Mucosa of rectum (tissue), 2 donors: ENCODE measurements around the gene RPS16.

Experiments used
- H3K27ac ChIP-seq, 2 donors: one replicate each; pipeline ENCODE4 v1.7.0; 2013; ENCODE audit warnings: inconsistent platforms in 2 of 2, low read depth in 2 of 2, low read length in 2 of 2
- H3K27me3 ChIP-seq, 2 donors: one replicate each; pipeline ENCODE4 v1.7.0; 2013; ENCODE audit warnings: low read length in 2 of 2; ENCODE audit not compliant: control insufficient read depth in 2 of 2, insufficient read depth in 2 of 2
- H3K36me3 ChIP-seq, 2 donors: one replicate each; pipeline ENCODE4 v1.7.0; 2013; ENCODE audit warnings: low read length in 2 of 2; ENCODE audit not compliant: control insufficient read depth in 2 of 2, insufficient read depth in 2 of 2
- H3K4me1 ChIP-seq, 2 donors: one replicate each; pipeline ENCODE4 v1.7.0; 2013; ENCODE audit warnings: low read length in 2 of 2, mild to moderate bottlenecking in 1 of 2; ENCODE audit not compliant: control insufficient read depth in 2 of 2, insufficient read depth in 2 of 2
- H3K4me3 ChIP-seq, 2 donors: one replicate each; pipeline ENCODE4 v1.7.0; 2013; ENCODE audit warnings: low read length in 2 of 2
- H3K9ac ChIP-seq, 2 donors: one replicate each; pipeline ENCODE4 v1.7.0; 2013; ENCODE audit warnings: low read length in 2 of 2, low read depth in 1 of 2, mild to moderate bottlenecking in 1 of 2
- H3K9me3 ChIP-seq, 2 donors: one replicate each; pipeline ENCODE4 v1.7.0; 2013; ENCODE audit warnings: low read length in 2 of 2; ENCODE audit not compliant: control insufficient read depth in 2 of 2
- donor health status: healthy.
- donor health status: Normal muscosa, but diverticular disease.

RPS16 gene

DNA sequence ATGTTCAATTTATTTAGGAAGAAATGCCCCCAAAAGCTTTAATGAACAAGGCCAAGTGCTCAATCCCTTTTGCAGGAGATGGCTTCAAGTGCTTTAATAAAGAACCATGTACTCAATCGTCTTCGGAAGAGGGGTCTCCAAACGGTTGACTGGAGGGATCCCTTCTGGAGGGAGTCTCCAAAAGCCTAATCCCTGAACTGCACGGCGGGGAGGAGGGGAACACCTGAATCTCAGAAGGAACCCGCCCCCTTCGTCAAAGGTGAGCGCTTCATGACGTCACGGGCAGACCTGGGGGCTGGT, 45.3 kb downstream of the RPS16 start:
- peak overlapping the region; percentile 94 to 99 for H3K4me3 ChIP-seq
- H3K27ac ChIP-seq, result peak overlapping the region; percentile 97 to 100
- H3K27me3 ChIP-seq, result no peaks in the 10 kb centered on the region
- peaks cover 14 to 15% of the 10 kb centered on the region in 2 donors for H3K4me1 ChIP-seq
- peaks cover 37 to 49% of the 10 kb centered on the region in 2 donors for H3K36me3 ChIP-seq
- H3K9me3 ChIP-seq, result no peaks in the 10 kb centered on the region
- H3K9ac ChIP-seq, result peak overlapping the region; percentile 99 to 100

GRCh38 chr19:39389631-39390414, 45.9 kb downstream of the RPS16 start:
- Histone ChIP-seq H3K27me3 (no peaks in the 10 kb centered on the region), H3K27ac (peak overlapping the region in 1 of 2 donors; percentile 100), H3K36me3 (peaks cover 37 to 44% of the 10 kb centered on the region in 2 donors)

GRCh38 chr19:39388657-39389056, 47.1 kb downstream of the RPS16 start:
- Histone ChIP-seq H3K27me3 (no peaks in the 10 kb centered on the region), H3K4me1 (peaks cover 14 to 15% of the 10 kb centered on the region in 2 donors), H3K27ac (no peak overlapping the region), H3K36me3 (peaks cover 33 to 46% of the 10 kb centered on the region in 2 donors), H3K9me3 (no peaks in the 10 kb centered on the region), H3K9ac (no peak overlapping the region), H3K4me3 (no peak overlapping the region)

More at GRCh38 chr19:39389631-39390414, 45.9 kb downstream of the RPS16 start:
- Histone ChIP-seq H3K9ac (peak overlapping the region; percentile 99 to 100), H3K9me3 (no peaks in the 10 kb centered on the region), H3K4me3 (peak overlapping the region; percentile 94 to 99), H3K4me1 (peaks cover 14 to 15% of the 10 kb centered on the region in 2 donors)

- Histone ChIP-seq H3K4me3 (no peak overlapping the region), H3K27me3 (no peaks in the 10 kb centered on the region), H3K36me3 (peaks cover 41 to 62% of the 10 kb centered on the region in 2 donors), H3K27ac (no peak overlapping the region), H3K9ac (no peak overlapping the region), H3K9me3 (no peaks in the 10 kb centered on the region), H3K4me1 (peaks cover 9 to 10% of the 10 kb centered on the region in 2 donors)
Measured at GRCh38 chr19:39386557-39386956, 49.2 kb downstream of the RPS16 start.

- Histone ChIP-seq H3K36me3 (peaks cover 46 to 70% of the 10 kb centered on the region in 2 donors), H3K4me1 (peaks cover 9 to 10% of the 10 kb centered on the region in 2 donors), H3K27me3 (no peaks in the 10 kb centered on the region), H3K27ac (no peak overlapping the region), H3K9me3 (no peaks in the 10 kb centered on the region), H3K4me3 (no peak overlapping the region), H3K9ac (no peak overlapping the region)
Measured at GRCh38 chr19:39385629-39386411, 49.9 kb downstream of the RPS16 start.

DNA sequence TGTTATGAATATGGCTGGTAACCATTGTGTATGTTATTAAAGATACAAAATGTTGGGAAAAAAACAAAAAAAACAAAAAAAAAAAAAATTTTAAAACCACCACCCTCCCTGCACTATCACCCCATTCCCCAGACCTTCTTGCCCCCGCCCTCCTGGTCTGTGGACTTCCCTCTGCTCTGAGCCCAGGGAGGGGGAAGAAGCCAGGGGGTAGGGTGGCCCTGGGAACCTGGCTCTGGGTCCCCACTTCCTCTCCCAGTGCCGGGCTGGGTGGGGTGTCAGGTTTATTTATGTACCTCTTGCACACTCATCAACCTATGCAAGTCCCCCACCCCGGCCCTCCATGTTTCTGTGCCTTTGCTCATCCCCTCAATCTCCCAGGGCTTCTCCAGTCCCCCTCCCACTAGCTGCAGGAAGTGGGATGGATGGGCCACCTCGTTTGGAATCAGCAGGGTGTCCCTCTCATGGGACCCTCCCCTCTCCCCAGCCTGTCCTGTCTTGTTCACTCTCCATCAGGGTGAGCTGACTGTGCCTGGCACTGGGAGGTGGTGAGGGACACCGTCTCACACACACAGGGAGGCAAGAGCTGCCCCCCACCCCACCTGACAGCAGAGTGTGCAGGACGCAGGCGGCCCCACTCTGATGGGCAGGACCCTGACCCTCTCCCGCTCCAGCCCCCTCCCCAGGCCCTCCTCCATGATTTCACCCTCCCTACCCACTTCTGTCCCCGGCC, 50.7 kb downstream of the RPS16 start:
- Histone ChIP-seq H3K9ac (no peak overlapping the region), H3K36me3 (peaks cover 54 to 78% of the 10 kb centered on the region in 2 donors), H3K27ac (no peak overlapping the region), H3K9me3 (no peaks in the 10 kb centered on the region), H3K4me3 (no peak overlapping the region), H3K4me1 (peaks cover 3 to 4% of the 10 kb centered on the region in 2 donors), H3K27me3 (no peaks in the 10 kb centered on the region)
